Upper lobe of right lung (tissue), 1 donor: ENCODE data around the gene OR56B4. TPM values are rescaled to one million over a fixed set of nuclear protein-coding genes. Genes with fewer than 3 reads are reported as not detected.
"Not testable (repeated sequence)": the region's sequence is repeated elsewhere in the genome, so short reads cannot be mapped to it uniquely, and the experiment has no call there.

Source experiments
- ATAC-seq: fragments of 200-7000 bp; cut with Tn5 transposase; one replicate; pipeline ENCODE4 v1.9.1; 2020; ENCODE audit warnings: mild to moderate bottlenecking, moderate library complexity
- DNase-seq: peaks from one replicate; pipeline ENCODE4 v3.0.0-alpha.2; 2020
- H3K27ac ChIP-seq: fragments of 200-600 bp; one replicate; pipeline ENCODE4 v1.8.0; 2022
- H3K27me3 ChIP-seq: fragments of 200-600 bp; one replicate; pipeline ENCODE4 v1.8.0; 2022; ENCODE audit warnings: mild to moderate bottlenecking
- H3K36me3 ChIP-seq: fragments of 200-600 bp; one replicate; pipeline ENCODE4 v1.8.0; 2022
- H3K4me1 ChIP-seq: fragments of 200-600 bp; one replicate; pipeline ENCODE4 v1.8.0; 2022
- H3K4me3 ChIP-seq: fragments of 200-600 bp; one replicate; pipeline ENCODE4 v1.8.0; 2022; ENCODE audit warnings: mild to moderate bottlenecking
- H3K9me3 ChIP-seq: fragments of 200-600 bp; one replicate; pipeline ENCODE4 v1.8.0; 2022
- CTCF ChIP-seq: fragments of 200-600 bp; IDR thresholded peaks from one replicate; pipeline ENCODE4 v1.8.0; 2022; ENCODE audit warnings: antibody characterized with exemption
- intact Hi-C: fragments of 100-400 bp; cut with DNase I; formaldehyde crosslinking; loops from one replicate; pipeline ENCODE4 v1.11.0; 2022
- long read RNA-seq: library from polyadenylated mRNA; unstranded; transcript quantifications from one replicate; pipeline ENCODE4 v2.0.0, GENCODE V29; 2021
- total RNA-seq: library from RNA; stranded (reverse); fragmentation: NEBNext Ultra II Directional; extraction: Animal tissue kit (Norgen Biotek cat#: 25700); gene quantifications from one replicate; pipeline ENCODE4 v1.2.1, GENCODE V29; 2021
- donor health status: DM: no; HTN: yes; CAD: no; lungs with severe emphysema.

The OR56B4 gene
- total RNA-seq, result not detected
- long read RNA-seq, result 0 reads

GRCh38 chr11:6107384-6107783 lies at the start of gene OR56B4:
Gene OR56B4 (plus strand): TSS chr11:6107684. CDS start chr11:6107779, 95 bp downstream.
- H3K4me3 ChIP-seq, DNase-seq, ATAC-seq, H3K36me3 ChIP-seq, H3K27ac ChIP-seq, intact Hi-C loops, H3K9me3 ChIP-seq, H3K27me3 ChIP-seq, H3K4me1 ChIP-seq: not testable (repeated sequence)

GRCh38 chr11:6061475-6061874 lies 46.0 kb upstream of the OR56B4 start:
- Histone ChIP-seq H3K36me3 (no peaks in the 10 kb centered on the region), H3K4me1 (no peaks in the 10 kb centered on the region), H3K4me3 (no peak overlapping the region), H3K9me3 (no peaks in the 10 kb centered on the region), H3K27ac (no peak overlapping the region), H3K27me3 (no peaks in the 10 kb centered on the region)
- intact Hi-C loops, result no loop called here
- DNase-seq (no peak), ATAC-seq (no peak)
- no peak for TF ChIP-seq CTCF

- H3K36me3 ChIP-seq, result no peaks in the 10 kb centered on the region
- no peaks in the 10 kb centered on the region for H3K9me3 ChIP-seq
- H3K27ac ChIP-seq, result no peak overlapping the region
- DNase-seq (no peak), ATAC-seq (no peak)
- no peak for TF ChIP-seq CTCF
- no peak overlapping the region for H3K4me3 ChIP-seq
- no peaks in the 10 kb centered on the region for H3K27me3 ChIP-seq
- intact Hi-C loops, result no loop called here
- no peaks in the 10 kb centered on the region for H3K4me1 ChIP-seq
Observed at GRCh38 chr11:6062691-6063358, 44.7 kb upstream of the OR56B4 start.

GRCh38 chr11:6067502-6067901 lies 40.0 kb upstream of the OR56B4 start:
- no peaks in the 10 kb centered on the region for H3K9me3 ChIP-seq
- no peak for TF ChIP-seq CTCF
- H3K4me1 ChIP-seq, result no peaks in the 10 kb centered on the region
- DNase-seq (no peak), ATAC-seq (no peak)
- H3K27me3 ChIP-seq, result no peaks in the 10 kb centered on the region
- H3K27ac ChIP-seq, result no peak overlapping the region
- H3K4me3 ChIP-seq, result no peak overlapping the region
- no peaks in the 10 kb centered on the region for H3K36me3 ChIP-seq
- intact Hi-C loops, result no loop called here

GRCh38 chr11:6076443-6076842 lies 31.0 kb upstream of the OR56B4 start:
- H3K27ac ChIP-seq, H3K27me3 ChIP-seq, H3K4me3 ChIP-seq, intact Hi-C loops, DNase-seq, H3K4me1 ChIP-seq, ATAC-seq, H3K36me3 ChIP-seq, H3K9me3 ChIP-seq: not testable (repeated sequence)

GRCh38 chr11:6077723-6078122 lies 29.8 kb upstream of the OR56B4 start:
- ATAC-seq, result no peak
- Histone ChIP-seq H3K4me3 (no peak overlapping the region), H3K27ac (no peak overlapping the region), H3K27me3 (no peaks in the 10 kb centered on the region), H3K4me1 (no peaks in the 10 kb centered on the region), H3K36me3 (no peaks in the 10 kb centered on the region), H3K9me3 (no peaks in the 10 kb centered on the region)
- no peak for TF ChIP-seq CTCF
- no peak for DNase-seq
- intact Hi-C loops, result no loop called here

GRCh38 chr11:6079463-6079862 lies 28.0 kb upstream of the OR56B4 start:
- no peaks in the 10 kb centered on the region for H3K27me3 ChIP-seq
- no peaks in the 10 kb centered on the region for H3K4me1 ChIP-seq
- TF ChIP-seq CTCF, result no peak
- H3K36me3 ChIP-seq, result no peaks in the 10 kb centered on the region
- DNase-seq (no peak), ATAC-seq (no peak)
- H3K27ac ChIP-seq, result no peak overlapping the region
- no peak overlapping the region for H3K4me3 ChIP-seq
- no peaks in the 10 kb centered on the region for H3K9me3 ChIP-seq
- intact Hi-C loops, result no loop called here
